HepG2 (cell line): ENCODE data around the gene TMEM190. TPM values are rescaled to one million over a fixed set of nuclear protein-coding genes. Genes with fewer than 3 reads are reported as not detected.

Source experiments
- AKNA ChIP-seq: sonication (generic); formaldehyde crosslinking; IDR thresholded peaks from 2 replicates; pipeline ENCODE4 v1.4.0; 2020; ENCODE audit warnings: missing genetic modification reagents, borderline replicate concordance
- FOXK1 ChIP-seq: sonication (generic); formaldehyde crosslinking; IDR thresholded peaks from 2 replicates; pipeline ENCODE4 v1.4.0; 2020; ENCODE audit warnings: low read depth, missing genetic modification reagents, borderline replicate concordance
- KAT8 ChIP-seq: IDR thresholded peaks from 2 replicates; pipeline ENCODE4 v1.6.1; 2016; ENCODE audit warnings: missing genetic modification reagents, missing compliant biosample characterization
- KDM3A ChIP-seq: IDR thresholded peaks from 2 replicates; pipeline ENCODE4 v1.6.1; 2018; ENCODE audit warnings: low read depth, missing compliant biosample characterization
- MAFG ChIP-seq: sonication (generic); formaldehyde crosslinking; IDR thresholded peaks from 2 replicates; pipeline ENCODE4 v1.5.1; 2020; ENCODE audit warnings: mild to moderate bottlenecking, missing genetic modification reagents
- NFKBIZ ChIP-seq: IDR thresholded peaks from 2 replicates; pipeline ENCODE4 v1.6.1; 2018; ENCODE audit warnings: missing genetic modification reagents, missing compliant biosample characterization
- NR3C1 ChIP-seq: sonication (generic); formaldehyde crosslinking; IDR thresholded peaks from 2 replicates; pipeline ENCODE4 v1.4.0; 2020; ENCODE audit warnings: missing genetic modification reagents
- SMAD9 ChIP-seq: sonication (generic); formaldehyde crosslinking; IDR thresholded peaks from 2 replicates; pipeline ENCODE4 v1.5.1; 2020; ENCODE audit warnings: mild to moderate bottlenecking, missing genetic modification reagents
- ZNF17 ChIP-seq: sonication (generic); formaldehyde crosslinking; IDR thresholded peaks from 2 replicates; pipeline ENCODE4 v1.5.0; 2020; ENCODE audit warnings: mild to moderate bottlenecking, missing genetic modification reagents
- ZNF20 ChIP-seq: sonication (generic); formaldehyde crosslinking; IDR thresholded peaks from 2 replicates; pipeline ENCODE4 v1.4.0; 2020; ENCODE audit warnings: mild to moderate bottlenecking, moderate library complexity, missing genetic modification reagents
- ZNF263 ChIP-seq: sonication (generic); formaldehyde crosslinking; IDR thresholded peaks from 2 replicates; pipeline ENCODE4 v1.4.0; 2020; ENCODE audit warnings: missing genetic modification reagents
- ZNF317 ChIP-seq: sonication (generic); formaldehyde crosslinking; IDR thresholded peaks from 2 replicates; pipeline ENCODE4 v1.5.0; 2020; ENCODE audit warnings: mild to moderate bottlenecking, missing genetic modification reagents
- ZNF557 ChIP-seq: sonication (generic); formaldehyde crosslinking; IDR thresholded peaks from 2 replicates; pipeline ENCODE4 v1.4.0; 2020; ENCODE audit warnings: missing genetic modification reagents
- ZNF562 ChIP-seq: sonication (generic); formaldehyde crosslinking; IDR thresholded peaks from 2 replicates; pipeline ENCODE4 v1.8.0; 2022; ENCODE audit warnings: missing genetic modification reagents, borderline replicate concordance
- ZNF615 ChIP-seq: sonication (generic); formaldehyde crosslinking; IDR thresholded peaks from 2 replicates; pipeline ENCODE4 v1.5.0; 2020; ENCODE audit warnings: mild to moderate bottlenecking, missing genetic modification reagents, borderline replicate concordance
- ZNF644 ChIP-seq: IDR thresholded peaks from 2 replicates; pipeline ENCODE4 v1.6.1; 2016; ENCODE audit warnings: low read depth
- ZNF724P ChIP-seq: sonication (generic); formaldehyde crosslinking; IDR thresholded peaks from 2 replicates; pipeline ENCODE4 v1.8.0; 2022; ENCODE audit warnings: missing genetic modification reagents, borderline replicate concordance
- ZNF775 ChIP-seq: sonication (generic); formaldehyde crosslinking; IDR thresholded peaks from 2 replicates; pipeline ENCODE4 v1.4.0; 2020; ENCODE audit warnings: missing genetic modification reagents, mild to moderate bottlenecking, moderate library complexity, borderline replicate concordance
- polyA plus RNA-seq, 8 experiments: library from polyadenylated mRNA; depleted of rRNA in 3 of 8; stranded (reverse) in 7 of 8; unstranded in 1 of 8; fragments of >200 nt; fragmentation: Illumina TruSeq in 4 of 8; extraction: Trizol in 4 of 8; gene quantifications; 2 replicates each; pipeline versions ENCODE4 v1.2.1 to v1.2.3, GENCODE V29; 2011 to 2016; ENCODE audit warnings: low read depth in 4 of 8, missing spikeins in 1 of 8, mixed read lengths in 1 of 8; ENCODE audit not compliant: insufficient read depth in 1 of 8
- total RNA-seq, 5 experiments: library from RNA; depleted of rRNA; stranded (reverse); fragments of >200 nt; fragmentation: Illumina TruSeq; extraction: Trizol; gene quantifications; 2 replicates each; pipeline ENCODE4 v1.2.3, GENCODE V29; 2016; ENCODE audit warnings: low read depth in 1 of 5
- TF ChIP-seq, protein P1 (sequence below): sonication (generic); formaldehyde crosslinking; IDR thresholded peaks from 2 replicates; pipeline ENCODE4 v1.4.0; 2020; ENCODE audit warnings: mild to moderate bottlenecking, low read depth, missing genetic modification reagents
- TF ChIP-seq, protein P2 (sequence below), 2 experiments: fragments of 450-650 bp in 1 of 2; sonication (generic) in 1 of 2; formaldehyde crosslinking; IDR thresholded peaks; 2 replicates each; pipeline versions ENCODE4 v1.5.0 to v1.8.0; 2020 to 2022; ENCODE audit warnings: mild to moderate bottlenecking in 1 of 2, missing genetic modification reagents in 1 of 2
- TF ChIP-seq, protein P3 (sequence below): sonication (generic); formaldehyde crosslinking; conservative IDR thresholded peaks from 2 replicates; pipeline ENCODE4 v1.4.0; 2020; ENCODE audit warnings: missing genetic modification reagents

The TMEM190 gene
- total and polyA plus RNA-seq, 2 of the 13 experiments (the other 11 are each of a cell fraction or from before 2014, with no cell fraction given), result 0.35 to 0.83 TPM

- TF ChIP-seq AKNA (CRISPR knock-in tag) (no peak), KAT8 (CRISPR knock-in tag) (peak; percentile 62), NR3C1 (CRISPR knock-in tag) (no peak), ZNF644 (peak; percentile 62; the same call in 1 of the 2 replicates), ZNF20 (CRISPR knock-in tag) (no peak), ZNF557 (no peak), ZNF775 (CRISPR knock-in tag) (0 out of 2 replicates have a peak, but pooled peaks have one; percentile 31), ZNF724P (no peak), NFKBIZ (CRISPR knock-in tag) (0 out of 2 replicates have a peak, but pooled peaks have one; percentile 35), ZNF263 (CRISPR knock-in tag) (no peak), ZNF562 (no peak), KDM3A (no peak), MAFG (CRISPR knock-in tag) (no peak), ZNF317 (CRISPR knock-in tag) (peak; percentile 42; the same call in 1 of the 2 replicates), ZNF17 (CRISPR knock-in tag) (no peak), SMAD9 (no peak), FOXK1 (CRISPR knock-in tag) (no peak; the same call in 1 of the 2 replicates), ZNF615 (CRISPR knock-in tag) (no peak)
- TF ChIP-seq, protein P1, sequence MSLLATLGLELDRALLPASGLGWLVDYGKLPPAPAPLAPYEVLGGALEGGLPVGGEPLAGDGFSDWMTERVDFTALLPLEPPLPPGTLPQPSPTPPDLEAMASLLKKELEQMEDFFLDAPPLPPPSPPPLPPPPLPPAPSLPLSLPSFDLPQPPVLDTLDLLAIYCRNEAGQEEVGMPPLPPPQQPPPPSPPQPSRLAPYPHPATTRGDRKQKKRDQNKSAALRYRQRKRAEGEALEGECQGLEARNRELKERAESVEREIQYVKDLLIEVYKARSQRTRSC (CRISPR knock-in tag), result 0 out of 2 replicates have a peak, but pooled peaks have one; percentile 59
- TF ChIP-seq, protein P2, sequence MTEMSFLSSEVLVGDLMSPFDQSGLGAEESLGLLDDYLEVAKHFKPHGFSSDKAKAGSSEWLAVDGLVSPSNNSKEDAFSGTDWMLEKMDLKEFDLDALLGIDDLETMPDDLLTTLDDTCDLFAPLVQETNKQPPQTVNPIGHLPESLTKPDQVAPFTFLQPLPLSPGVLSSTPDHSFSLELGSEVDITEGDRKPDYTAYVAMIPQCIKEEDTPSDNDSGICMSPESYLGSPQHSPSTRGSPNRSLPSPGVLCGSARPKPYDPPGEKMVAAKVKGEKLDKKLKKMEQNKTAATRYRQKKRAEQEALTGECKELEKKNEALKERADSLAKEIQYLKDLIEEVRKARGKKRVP (CRISPR knock-in tag; IDR thresholded peaks at IDR 0.05), result peak in 1 of 2 experiments; percentile 76; a peak in 2 of 4 replicates
- TF ChIP-seq, protein P3, sequence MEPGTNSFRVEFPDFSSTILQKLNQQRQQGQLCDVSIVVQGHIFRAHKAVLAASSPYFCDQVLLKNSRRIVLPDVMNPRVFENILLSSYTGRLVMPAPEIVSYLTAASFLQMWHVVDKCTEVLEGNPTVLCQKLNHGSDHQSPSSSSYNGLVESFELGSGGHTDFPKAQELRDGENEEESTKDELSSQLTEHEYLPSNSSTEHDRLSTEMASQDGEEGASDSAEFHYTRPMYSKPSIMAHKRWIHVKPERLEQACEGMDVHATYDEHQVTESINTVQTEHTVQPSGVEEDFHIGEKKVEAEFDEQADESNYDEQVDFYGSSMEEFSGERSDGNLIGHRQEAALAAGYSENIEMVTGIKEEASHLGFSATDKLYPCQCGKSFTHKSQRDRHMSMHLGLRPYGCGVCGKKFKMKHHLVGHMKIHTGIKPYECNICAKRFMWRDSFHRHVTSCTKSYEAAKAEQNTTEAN (CRISPR knock-in tag), result no peak; the same call in 1 of the 2 replicates
These were observed 31.3 kb downstream of the TMEM190 start (continued) for GRCh38 chr19:55407800-55408532.
